GM21529 (cell line): ENCODE data around the gene THOC1.

ENCODE experiments used
- ATAC-seq: cut with Tn5 transposase; IDR thresholded peaks from one replicate; pipeline ENCODE4 v1.9.1; 2021; ENCODE audit not compliant: unreplicated experiment

The THOC1 gene

GRCh38 chr18:215448-216010 is 52.3 kb downstream of the THOC1 start:
- ATAC-seq: no peak

DNA sequence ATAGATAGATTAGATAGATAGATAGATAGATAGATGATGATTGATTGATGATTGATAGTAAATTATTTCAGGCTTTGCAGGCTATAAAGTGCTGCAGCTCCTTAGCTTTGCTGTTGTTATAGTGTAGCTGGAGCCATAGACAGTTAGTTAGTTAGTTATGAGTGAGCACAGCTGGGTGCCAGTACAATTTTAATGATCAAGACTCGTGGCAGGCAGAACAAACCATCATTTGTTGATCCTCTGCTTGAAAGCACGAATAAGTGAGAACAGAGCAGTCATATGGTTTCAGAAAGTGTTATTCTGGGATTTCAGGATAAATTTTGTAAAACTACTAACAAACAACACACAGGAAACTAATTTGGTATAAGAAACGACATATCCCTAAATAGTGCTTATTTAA is 53.9 kb downstream of the THOC1 start:
- no peak for ATAC-seq

GRCh38 chr18:213505-213904 is 54.3 kb downstream of the THOC1 start:
- ATAC-seq: no peak

GRCh38 chr18:212780-213179 is 55.1 kb downstream of the THOC1 start:
- ATAC-seq: no peak

DNA sequence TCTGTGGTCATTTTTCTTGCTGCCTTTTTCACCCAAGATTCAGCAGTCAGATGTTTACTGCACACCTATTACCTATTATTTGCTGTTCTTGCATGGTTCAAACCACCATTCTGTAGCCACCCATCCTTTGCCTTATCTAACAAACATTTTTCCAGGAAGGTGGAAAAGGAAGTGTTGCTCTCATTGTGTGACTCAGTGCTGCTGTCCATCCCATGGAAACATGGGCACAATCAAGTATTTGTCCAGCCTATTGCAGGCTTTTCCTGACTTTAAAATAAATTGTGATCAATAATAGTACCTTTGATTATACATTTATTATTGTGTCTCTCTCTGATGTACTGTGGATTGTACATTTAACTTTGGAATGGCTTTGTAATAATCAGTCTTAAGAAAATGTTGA is 56.3 kb downstream of the THOC1 start:
- no peak for ATAC-seq

- ATAC-seq: no peak
Observed at GRCh38 chr18:210733-211132, 57.1 kb downstream of the THOC1 start.

GRCh38 chr18:210075-210474 is 57.8 kb downstream of the THOC1 start:
- ATAC-seq: no peak

DNA sequence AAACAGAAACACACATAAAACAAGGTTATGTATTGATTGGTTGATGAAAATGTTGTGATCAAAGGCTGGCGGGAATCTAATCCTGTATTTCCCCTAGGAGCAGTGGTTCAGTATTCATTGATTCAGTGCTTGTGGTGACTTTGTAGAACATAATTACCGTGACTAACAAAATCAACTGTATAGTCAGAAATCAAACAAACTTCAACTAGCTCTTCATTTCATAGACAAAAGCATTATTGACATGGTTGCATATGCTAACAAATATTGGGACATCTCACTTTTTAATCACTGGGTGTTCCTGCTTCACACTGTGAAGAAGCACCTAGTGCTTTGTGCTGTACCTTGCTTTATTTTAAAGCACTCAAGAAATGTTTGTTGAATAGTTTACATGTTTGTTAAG is 68.1 kb downstream of the THOC1 start:
- ATAC-seq: no peak

DNA sequence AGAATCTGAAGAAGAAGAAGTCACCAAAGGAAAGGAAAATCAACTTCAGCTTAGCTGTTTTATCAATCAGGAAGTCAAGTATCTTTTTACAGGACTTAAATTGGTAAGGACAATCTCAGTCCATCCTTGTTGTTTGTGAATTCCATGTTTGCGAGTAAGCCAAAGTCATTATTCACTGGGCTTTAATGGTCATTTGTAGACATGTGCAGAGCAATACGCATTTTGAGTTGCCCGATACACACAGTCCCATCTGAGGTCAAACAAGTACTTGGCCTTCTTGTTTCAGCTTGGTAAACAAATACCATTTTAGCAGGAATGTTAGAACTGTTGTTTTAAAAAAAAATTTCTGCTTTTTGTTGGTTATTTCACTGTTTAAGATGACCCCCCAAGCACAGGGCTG is 68.6 kb downstream of the THOC1 start:
- ATAC-seq: no peak

DNA sequence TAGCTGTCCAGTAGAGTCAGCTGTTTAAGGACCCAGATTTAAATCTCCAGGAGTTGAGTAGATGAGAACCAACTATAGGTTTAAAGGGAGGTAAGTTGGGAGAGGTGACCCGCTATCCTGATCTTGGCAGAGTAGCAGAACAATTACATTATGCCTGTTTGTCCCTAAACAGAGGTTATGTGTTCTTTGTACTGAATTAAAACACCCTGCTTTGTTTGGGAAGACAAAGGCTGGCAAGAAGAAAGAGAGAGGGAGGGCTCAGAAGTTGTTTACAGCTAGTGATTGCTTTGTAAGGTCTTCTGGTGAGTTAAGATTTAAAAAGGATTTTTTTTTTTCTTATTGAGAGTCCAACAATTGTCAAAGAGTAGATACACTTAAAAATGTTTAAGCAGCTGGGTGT is 72.2 kb downstream of the THOC1 start:
- no peak for ATAC-seq

- ATAC-seq: no peak
Observed at GRCh38 chr18:192801-193200, 75.0 kb downstream of the THOC1 start.

- no peak for ATAC-seq
Observed at GRCh38 chr18:191725-192124, 76.1 kb downstream of the THOC1 start.

GRCh38 chr18:189254-189653 is 78.6 kb downstream of the THOC1 start:
- ATAC-seq: no peak

- ATAC-seq: no peak
Observed at GRCh38 chr18:183769-184168, 84.1 kb downstream of the THOC1 start.

DNA sequence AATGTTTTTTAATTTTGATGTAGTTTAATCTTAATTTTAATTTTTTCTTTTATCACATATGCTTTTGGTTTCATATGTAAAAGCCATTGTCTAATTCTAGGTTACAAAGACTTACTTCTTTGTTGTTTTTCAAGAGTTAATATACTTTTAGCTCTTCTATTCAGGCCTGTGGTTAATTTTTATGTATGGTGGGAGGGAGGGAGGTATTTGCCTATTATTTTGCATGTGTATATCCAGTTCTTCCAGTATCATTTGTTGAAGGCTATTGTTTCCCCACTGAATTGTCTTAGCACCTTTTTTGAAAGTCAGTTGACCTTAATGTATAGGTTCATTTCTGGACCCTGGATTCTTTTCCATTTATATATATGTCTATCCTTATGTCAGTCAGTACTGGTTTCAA is 86.1 kb downstream of the THOC1 start:
- no peak for ATAC-seq

- no peak for ATAC-seq
Observed at GRCh38 chr18:179499-179898, 88.3 kb downstream of the THOC1 start.

GRCh38 chr18:172361-172760 is 95.5 kb downstream of the THOC1 start:
- no peak for ATAC-seq
